Raji (cell line): ENCODE results near the gene STYXL1.

Experiments
- POLR2A ChIP-seq: IDR thresholded peaks from 2 replicates; pipeline ENCODE4 v1.6.1; 2011; ENCODE audit warnings: low read depth, low read length, control low read depth; ENCODE audit not compliant: insufficient read depth

STYXL1 gene

GRCh38 chr7:75963381-75963995 is 84.3 kb downstream of the STYXL1 start:
- TF ChIP-seq POLR2A: no peak

GRCh38 chr7:75962607-75963380 is 85.0 kb downstream of the STYXL1 start:
- no peak for TF ChIP-seq POLR2A

DNA sequence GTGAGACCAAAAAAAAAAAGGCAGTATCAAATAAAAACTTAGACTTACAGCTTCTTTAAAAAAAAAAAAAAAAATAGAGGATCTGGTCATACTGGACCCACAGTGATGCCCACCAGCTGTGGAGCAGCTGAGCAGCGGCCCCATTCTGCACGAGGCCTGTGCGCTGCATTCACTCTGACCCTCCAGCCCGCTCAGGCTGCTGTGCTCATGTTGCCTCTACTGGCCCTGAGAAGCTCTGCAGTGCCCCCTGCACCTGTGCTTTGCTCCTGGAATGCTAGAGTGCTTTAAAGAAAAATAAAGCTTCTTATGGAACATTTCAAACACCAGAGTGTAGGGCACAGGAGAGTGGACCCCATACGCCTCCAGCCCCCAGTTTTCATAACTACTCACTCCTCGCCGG is 86.6 kb downstream of the STYXL1 start:
- no peak for TF ChIP-seq POLR2A

- no peak for TF ChIP-seq POLR2A
Measured at GRCh38 chr7:75960372-75960771, 87.4 kb downstream of the STYXL1 start.

- no peak for TF ChIP-seq POLR2A
Measured at GRCh38 chr7:75958802-75959543, 88.8 kb downstream of the STYXL1 start.

DNA sequence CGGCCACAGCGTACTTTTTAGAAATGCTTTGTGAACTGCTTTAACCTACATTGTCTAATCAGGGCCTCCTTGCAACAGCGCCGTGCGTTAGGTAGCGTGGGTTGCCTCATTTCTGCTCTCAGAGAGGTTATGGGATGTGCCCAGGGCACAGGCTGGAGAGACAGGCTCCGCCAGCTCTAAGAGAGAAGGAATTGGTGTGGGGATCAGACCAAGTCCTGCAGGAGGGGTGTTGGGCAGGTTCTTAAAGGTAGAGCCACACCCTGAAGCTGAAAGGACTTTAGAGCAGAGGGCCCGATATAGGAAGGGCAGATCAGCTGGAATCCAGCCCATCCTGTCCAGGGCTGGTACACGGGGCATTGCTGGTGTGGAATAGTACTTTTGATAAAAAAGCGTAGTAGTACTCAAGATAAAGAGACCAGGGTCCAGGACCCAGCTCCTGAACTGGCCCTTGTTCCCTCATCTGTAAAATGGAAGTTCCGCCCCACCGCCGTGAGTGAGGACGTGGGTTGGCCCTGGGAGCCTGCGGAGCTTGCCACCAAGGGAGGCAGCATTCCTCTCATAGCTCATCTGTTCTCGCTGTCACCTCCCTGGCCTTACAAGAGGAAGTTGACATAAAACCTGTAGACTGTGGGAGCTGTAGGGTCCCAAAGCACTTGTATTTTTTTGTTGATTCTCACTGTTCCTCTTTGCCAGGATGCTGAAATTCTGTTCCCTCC is 90.6 kb downstream of the STYXL1 start:
- TF ChIP-seq POLR2A: no peak

- no peak for TF ChIP-seq POLR2A
Measured at GRCh38 chr7:75955331-75955955, 92.4 kb downstream of the STYXL1 start.

DNA sequence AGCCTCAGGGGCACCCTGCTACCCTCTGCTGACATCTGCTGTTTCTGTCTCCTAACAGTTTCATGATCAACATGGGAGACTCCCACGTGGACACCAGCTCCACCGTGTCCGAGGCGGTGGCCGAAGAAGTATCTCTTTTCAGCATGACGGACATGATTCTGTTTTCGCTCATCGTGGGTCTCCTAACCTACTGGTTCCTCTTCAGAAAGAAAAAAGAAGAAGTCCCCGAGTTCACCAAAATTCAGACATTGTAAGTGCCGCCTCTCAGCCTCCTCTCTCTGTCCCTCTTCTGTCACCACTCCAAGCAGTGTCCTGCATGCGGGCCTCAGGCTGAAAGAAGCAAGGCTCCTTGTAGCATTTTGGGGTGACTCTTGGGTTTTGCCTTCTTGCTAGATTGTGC is 93.9 kb downstream of the STYXL1 start:
- TF ChIP-seq POLR2A: no peak

GRCh38 chr7:75953431-75953830 is 94.4 kb downstream of the STYXL1 start:
- TF ChIP-seq POLR2A: no peak

GRCh38 chr7:75951506-75951905 is 96.3 kb downstream of the STYXL1 start:
- TF ChIP-seq POLR2A: no peak

GRCh38 chr7:75950111-75950681 is 97.6 kb downstream of the STYXL1 start:
- no peak for TF ChIP-seq POLR2A

DNA sequence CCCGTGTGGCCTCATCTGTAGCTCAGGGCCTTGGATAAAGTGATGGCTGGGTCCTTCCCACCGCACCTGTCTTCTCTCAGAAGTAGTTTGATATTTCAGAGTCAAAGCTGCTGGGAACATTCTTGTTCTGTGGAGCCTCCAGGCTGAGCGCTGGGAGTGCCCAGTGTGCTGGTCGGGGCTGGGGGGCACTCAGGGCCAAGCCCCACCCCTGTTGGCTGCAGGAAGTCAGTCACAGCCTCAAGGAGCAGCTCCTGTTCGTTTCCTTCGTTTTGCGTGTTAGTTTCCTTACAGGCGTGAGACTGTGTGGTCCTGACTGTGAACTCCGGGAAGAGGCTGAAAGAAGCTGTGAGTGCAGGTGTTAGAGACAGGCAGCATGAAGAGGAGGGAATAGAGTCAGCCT is 99.6 kb downstream of the STYXL1 start:
- TF ChIP-seq POLR2A: no peak
